OCI-LY3 (cell line): ENCODE results near the gene WNT9A.

Source experiments
- EZH2phosphoT487 ChIP-seq: fragments of 200-600 bp; shearing (Covaris generic); IDR thresholded peaks from 2 replicates; pipeline ENCODE4 v1.6.1; 2018; ENCODE audit warnings: antibody characterized with exemption, mixed run types, low read depth
- TF ChIP-seq, protein P1 (sequence below): fragments of 200-600, 300-600 bp; sonication (generic); IDR thresholded peaks from 2 replicates; pipeline ENCODE4 v1.5.1; 2014; ENCODE audit warnings: antibody characterized with exemption, low read length, low read depth

DNA sequence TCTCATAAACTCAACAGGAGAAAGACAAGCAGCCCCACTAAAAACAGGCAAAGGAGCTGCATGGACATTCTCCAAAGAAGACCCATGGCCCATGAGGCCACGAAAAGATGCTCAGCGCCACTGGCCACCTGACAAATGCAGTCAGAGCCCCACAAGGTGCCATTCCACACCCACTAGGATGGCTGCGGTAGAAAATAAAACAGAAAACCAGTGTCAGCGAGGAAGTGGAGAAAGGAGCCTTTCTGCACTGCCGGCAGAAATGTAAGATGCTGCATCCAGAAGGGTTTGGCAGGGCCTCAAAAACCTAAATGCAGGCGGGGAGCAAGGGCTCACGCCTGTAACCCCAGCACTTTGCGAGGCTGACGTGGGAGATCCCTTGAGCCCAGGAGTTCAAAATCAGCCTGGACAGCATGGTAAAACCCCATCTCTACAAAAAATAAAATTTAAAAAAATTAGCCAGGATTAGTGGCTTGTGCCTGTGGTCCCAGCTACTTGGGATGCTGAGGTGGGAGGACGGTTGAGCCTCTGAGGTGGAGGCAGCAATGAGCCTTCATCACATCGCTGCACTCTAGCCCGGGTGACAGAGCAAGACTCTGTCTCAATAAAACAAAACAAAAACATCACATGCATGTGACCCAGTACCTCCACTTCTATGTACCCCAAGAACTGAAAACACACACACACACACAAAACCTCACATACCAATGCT, 4.2 kb downstream of the WNT9A start:
- TF ChIP-seq, protein P1, sequence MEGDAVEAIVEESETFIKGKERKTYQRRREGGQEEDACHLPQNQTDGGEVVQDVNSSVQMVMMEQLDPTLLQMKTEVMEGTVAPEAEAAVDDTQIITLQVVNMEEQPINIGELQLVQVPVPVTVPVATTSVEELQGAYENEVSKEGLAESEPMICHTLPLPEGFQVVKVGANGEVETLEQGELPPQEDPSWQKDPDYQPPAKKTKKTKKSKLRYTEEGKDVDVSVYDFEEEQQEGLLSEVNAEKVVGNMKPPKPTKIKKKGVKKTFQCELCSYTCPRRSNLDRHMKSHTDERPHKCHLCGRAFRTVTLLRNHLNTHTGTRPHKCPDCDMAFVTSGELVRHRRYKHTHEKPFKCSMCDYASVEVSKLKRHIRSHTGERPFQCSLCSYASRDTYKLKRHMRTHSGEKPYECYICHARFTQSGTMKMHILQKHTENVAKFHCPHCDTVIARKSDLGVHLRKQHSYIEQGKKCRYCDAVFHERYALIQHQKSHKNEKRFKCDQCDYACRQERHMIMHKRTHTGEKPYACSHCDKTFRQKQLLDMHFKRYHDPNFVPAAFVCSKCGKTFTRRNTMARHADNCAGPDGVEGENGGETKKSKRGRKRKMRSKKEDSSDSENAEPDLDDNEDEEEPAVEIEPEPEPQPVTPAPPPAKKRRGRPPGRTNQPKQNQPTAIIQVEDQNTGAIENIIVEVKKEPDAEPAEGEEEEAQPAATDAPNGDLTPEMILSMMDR: no peak
- TF ChIP-seq EZH2phosphoT487: no peak
